ENCODE measurements around the gene CHRND.

Gene CHRND

GRCh38 chr2:232495292-232495691 is 30.7 kb upstream of the CHRND start:
- no peak for TF ChIP-seq CTCF (IDR thresholded peaks at IDR 0.05; ENCODE audit: borderline replicate concordance, insufficient read depth, low read depth, low read length)
- no peak overlapping the region for H3K4me3 ChIP-seq (ENCODE audit: low read depth, low read length)

DNA sequence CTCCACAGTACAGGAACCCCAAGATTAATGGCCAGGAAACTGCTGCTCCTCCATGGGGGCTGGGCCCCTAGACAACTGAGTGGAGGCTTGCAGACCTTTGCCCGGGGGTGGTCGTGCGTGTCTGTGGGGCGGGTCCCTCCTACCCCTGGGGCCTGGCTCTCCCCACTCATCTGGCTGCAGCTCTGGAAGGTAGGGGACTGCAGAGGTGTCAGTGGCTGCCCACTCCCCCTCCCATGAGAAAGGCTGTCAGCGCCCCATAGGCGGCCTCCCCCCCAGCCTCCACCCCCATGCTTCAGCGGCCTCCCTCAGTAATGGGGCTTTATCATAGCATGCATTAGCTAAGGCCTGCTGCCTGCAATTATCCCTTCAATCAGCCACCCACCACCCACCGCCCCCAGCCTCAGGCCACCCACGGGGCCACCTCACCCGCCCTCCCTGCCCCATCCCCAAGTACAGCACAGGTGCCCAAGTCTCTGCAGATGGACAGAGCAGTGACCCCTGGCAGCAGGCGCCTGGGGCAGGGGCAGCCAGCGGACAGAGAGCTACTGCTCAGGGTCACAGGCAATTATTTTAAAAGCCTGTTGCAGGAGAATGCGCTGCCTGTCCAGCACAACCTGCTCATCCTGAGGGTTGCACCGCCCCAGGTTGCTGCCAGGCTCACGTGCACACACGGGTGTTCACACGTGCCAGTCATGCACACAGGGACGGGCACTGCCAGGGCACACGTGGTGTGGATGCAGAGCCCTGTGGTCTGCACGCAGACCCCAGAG is 29.3 kb upstream of the CHRND start:
- no peak overlapping the region for H3K4me3 ChIP-seq (ENCODE audit: low read depth, low read length)
- TF ChIP-seq CTCF (IDR thresholded peaks at IDR 0.05; ENCODE audit: borderline replicate concordance, insufficient read depth, low read depth, low read length), result no peak

DNA sequence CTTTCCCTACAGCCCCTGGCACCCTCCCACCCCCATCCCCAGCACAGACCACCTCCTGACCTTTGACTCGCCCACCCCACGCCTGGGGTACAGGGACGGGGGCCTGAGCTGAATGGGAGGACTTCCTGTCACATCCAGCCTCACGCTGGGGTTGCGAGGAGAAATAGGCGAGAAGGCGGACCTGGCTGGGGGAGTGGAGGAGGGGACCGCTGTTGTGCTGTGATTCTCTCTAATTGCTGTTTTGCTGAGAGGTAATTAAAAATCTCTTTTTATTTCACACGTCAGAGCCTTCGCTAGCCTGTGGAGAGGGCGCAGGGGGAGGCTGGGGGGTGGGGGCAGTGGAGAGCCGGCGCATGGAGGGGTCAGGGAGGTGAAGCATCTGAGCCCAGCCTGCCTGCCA is 28.6 kb upstream of the CHRND start:
- TF ChIP-seq CTCF (IDR thresholded peaks at IDR 0.05; ENCODE audit: borderline replicate concordance, insufficient read depth, low read depth, low read length), result no peak
- H3K4me3 ChIP-seq (ENCODE audit: low read depth, low read length), result no peak overlapping the region

- no peak for TF ChIP-seq CTCF (IDR thresholded peaks at IDR 0.05; ENCODE audit: borderline replicate concordance, insufficient read depth, low read depth, low read length)
Observed at GRCh38 chr2:232498452-232498851, 27.5 kb upstream of the CHRND start.

GRCh38 chr2:232501331-232501771 is 24.6 kb upstream of the CHRND start:
- H3K4me3 ChIP-seq (ENCODE audit: low read depth, low read length), result no peak overlapping the region
- TF ChIP-seq CTCF (IDR thresholded peaks at IDR 0.05; ENCODE audit: borderline replicate concordance, insufficient read depth, low read depth, low read length), result no peak

More at GRCh38 chr2:232498452-232498851, 27.5 kb upstream of the CHRND start:
- H3K4me3 ChIP-seq (ENCODE audit: low read depth, low read length), result no peak overlapping the region

- no peak overlapping the region for H3K4me3 ChIP-seq (ENCODE audit: low read depth, low read length)
- TF ChIP-seq CTCF (IDR thresholded peaks at IDR 0.05; ENCODE audit: borderline replicate concordance, insufficient read depth, low read depth, low read length), result no peak
Observed at GRCh38 chr2:232501794-232502390, 24.1 kb upstream of the CHRND start.

DNA sequence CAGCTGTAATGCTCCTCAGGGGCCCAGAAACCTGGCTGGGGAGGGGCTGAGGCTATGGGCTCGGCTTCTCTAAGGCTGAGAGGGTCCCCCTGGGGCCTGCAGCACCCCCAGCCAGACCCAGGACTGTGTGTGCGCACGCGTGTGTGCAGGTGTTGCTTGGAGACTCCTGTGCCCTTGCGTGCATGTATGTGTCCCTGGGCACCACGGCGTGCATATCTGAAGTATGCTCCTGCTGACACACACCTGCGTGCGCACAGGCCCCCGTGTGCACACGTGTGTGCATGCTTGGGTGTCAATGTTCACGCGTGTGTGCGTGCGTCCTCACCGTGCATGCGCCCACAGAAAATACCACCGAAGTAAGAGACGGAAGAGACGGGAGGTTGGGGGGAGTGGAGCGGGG is 23.4 kb upstream of the CHRND start:
- no peak for TF ChIP-seq CTCF (IDR thresholded peaks at IDR 0.05; ENCODE audit: borderline replicate concordance, insufficient read depth, low read depth, low read length)
- H3K4me3 ChIP-seq (ENCODE audit: low read depth, low read length), result no peak overlapping the region

All from GM12875 (cell line).